GM18526 (cell line): ENCODE results near the gene ZNF319.

Source experiments
- POLR2A ChIP-seq: IDR thresholded peaks from 3 replicates; pipeline ENCODE4 v1.6.1; 2011; ENCODE audit not compliant: insufficient read length; ENCODE audit errors: extremely low read depth

The ZNF319 gene

GRCh38 chr16:58018803-58019202 is 18.3 kb upstream of the ZNF319 start:
- TF ChIP-seq POLR2A: no peak

- no peak for TF ChIP-seq POLR2A
Observed at GRCh38 chr16:58016840-58017446, 16.5 kb upstream of the ZNF319 start.

- TF ChIP-seq POLR2A: no peak
Observed at GRCh38 chr16:58013201-58013956, 12.9 kb upstream of the ZNF319 start.

GRCh38 chr16:58012481-58012880 is 12.0 kb upstream of the ZNF319 start:
- no peak for TF ChIP-seq POLR2A

GRCh38 chr16:58011652-58012051 is 11.2 kb upstream of the ZNF319 start:
- TF ChIP-seq POLR2A: no peak

GRCh38 chr16:58010886-58011285 is 10.4 kb upstream of the ZNF319 start:
- TF ChIP-seq POLR2A: no peak

GRCh38 chr16:58009856-58010416 is 9.5 kb upstream of the ZNF319 start:
- no peak for TF ChIP-seq POLR2A

- TF ChIP-seq POLR2A: no peak
Observed at GRCh38 chr16:58002936-58003335, 2.5 kb upstream of the ZNF319 start.

GRCh38 chr16:58002416-58002800 is 1.9 kb upstream of the ZNF319 start:
- no peak for TF ChIP-seq POLR2A

- no peak for TF ChIP-seq POLR2A
Observed at GRCh38 chr16:58001781-58002415, 1.4 kb upstream of the ZNF319 start.

GRCh38 chr16:58000706-58001676 is 519 bp upstream of the ZNF319 start, which contains the start of gene USB1:
USB1 (plus strand) TSS chr16:58001407; CDS start chr16:58001484, 77 bp downstream.
- peak; percentile 86 for TF ChIP-seq POLR2A

- TF ChIP-seq POLR2A: no peak
Observed at GRCh38 chr16:57999366-57999970, 1.0 kb downstream of the ZNF319 start.

- no peak for TF ChIP-seq POLR2A
Observed at GRCh38 chr16:57998992-57999365, 1.5 kb downstream of the ZNF319 start.

GRCh38 chr16:57998486-57998885 is 2.0 kb downstream of the ZNF319 start:
- TF ChIP-seq POLR2A: no peak
